ENCODE results near the gene KCNQ1. TPM values are rescaled to one million over a fixed set of nuclear protein-coding genes. Genes with fewer than 3 reads are reported as not detected.

The KCNQ1 gene
- total and polyA plus RNA-seq, 12 donors = 11.0 to 447 (median 320) TPM

DNA sequence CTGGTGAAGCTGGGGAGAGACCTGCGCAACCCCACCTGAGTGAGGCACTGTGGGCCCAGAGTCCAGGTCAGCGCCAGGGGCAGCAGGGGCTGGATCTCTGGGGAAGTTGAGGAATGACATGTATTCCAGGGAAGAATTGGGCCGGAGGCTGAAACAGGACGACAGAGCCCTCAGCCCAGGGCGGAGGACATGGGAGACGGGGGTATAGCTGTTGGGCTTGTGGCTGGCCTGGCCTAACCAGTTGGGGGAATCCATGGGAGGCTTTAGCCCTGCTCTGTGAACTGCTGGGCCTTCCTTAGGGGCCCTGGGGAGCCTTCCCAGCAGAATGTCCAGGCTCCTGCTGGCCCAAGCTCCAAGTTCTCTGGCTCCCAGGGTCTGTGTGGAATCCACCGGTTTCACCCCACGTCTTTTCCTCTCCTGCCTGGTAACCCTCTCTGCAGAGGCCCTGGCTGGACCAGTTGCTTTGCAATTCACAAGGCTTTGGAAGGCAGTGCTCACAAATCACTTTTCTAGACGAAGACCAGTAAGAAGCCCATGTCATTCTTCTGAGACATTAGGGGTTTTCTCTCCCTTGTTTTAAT is 305.4 kb downstream of the KCNQ1 start:
- DNase-seq = peak in 3 of 7 donors; percentile 6 to 13 (median 10)
- intact Hi-C loops (cut with DNase I) = no loop called here
- Histone ChIP-seq H3K4me3 (no peak overlapping the region), H3K9me3 (replicated peaks in 1 of 3) (no peaks in the 10 kb centered on the region), H3K27ac (no peak overlapping the region), H3K4me1 (replicated peaks in 1 of 2) (peaks cover 0 to 12% of the 10 kb centered on the region in 2 donors), H3K27me3 (no peaks in the 10 kb centered on the region), H3K36me3 (replicated peaks in 1 of 2) (no peaks in the 10 kb centered on the region)
- 86 to 94% (median 89%) methylated on average over 9 of the region's 9 CpGs for WGBS, 4 donors
- no peak for TF ChIP-seq POLR2A (IDR thresholded peaks at IDR 0.05)
- TF ChIP-seq, protein P1, sequence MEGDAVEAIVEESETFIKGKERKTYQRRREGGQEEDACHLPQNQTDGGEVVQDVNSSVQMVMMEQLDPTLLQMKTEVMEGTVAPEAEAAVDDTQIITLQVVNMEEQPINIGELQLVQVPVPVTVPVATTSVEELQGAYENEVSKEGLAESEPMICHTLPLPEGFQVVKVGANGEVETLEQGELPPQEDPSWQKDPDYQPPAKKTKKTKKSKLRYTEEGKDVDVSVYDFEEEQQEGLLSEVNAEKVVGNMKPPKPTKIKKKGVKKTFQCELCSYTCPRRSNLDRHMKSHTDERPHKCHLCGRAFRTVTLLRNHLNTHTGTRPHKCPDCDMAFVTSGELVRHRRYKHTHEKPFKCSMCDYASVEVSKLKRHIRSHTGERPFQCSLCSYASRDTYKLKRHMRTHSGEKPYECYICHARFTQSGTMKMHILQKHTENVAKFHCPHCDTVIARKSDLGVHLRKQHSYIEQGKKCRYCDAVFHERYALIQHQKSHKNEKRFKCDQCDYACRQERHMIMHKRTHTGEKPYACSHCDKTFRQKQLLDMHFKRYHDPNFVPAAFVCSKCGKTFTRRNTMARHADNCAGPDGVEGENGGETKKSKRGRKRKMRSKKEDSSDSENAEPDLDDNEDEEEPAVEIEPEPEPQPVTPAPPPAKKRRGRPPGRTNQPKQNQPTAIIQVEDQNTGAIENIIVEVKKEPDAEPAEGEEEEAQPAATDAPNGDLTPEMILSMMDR (IDR thresholded peaks at IDR 0.05) = no peak

DNA sequence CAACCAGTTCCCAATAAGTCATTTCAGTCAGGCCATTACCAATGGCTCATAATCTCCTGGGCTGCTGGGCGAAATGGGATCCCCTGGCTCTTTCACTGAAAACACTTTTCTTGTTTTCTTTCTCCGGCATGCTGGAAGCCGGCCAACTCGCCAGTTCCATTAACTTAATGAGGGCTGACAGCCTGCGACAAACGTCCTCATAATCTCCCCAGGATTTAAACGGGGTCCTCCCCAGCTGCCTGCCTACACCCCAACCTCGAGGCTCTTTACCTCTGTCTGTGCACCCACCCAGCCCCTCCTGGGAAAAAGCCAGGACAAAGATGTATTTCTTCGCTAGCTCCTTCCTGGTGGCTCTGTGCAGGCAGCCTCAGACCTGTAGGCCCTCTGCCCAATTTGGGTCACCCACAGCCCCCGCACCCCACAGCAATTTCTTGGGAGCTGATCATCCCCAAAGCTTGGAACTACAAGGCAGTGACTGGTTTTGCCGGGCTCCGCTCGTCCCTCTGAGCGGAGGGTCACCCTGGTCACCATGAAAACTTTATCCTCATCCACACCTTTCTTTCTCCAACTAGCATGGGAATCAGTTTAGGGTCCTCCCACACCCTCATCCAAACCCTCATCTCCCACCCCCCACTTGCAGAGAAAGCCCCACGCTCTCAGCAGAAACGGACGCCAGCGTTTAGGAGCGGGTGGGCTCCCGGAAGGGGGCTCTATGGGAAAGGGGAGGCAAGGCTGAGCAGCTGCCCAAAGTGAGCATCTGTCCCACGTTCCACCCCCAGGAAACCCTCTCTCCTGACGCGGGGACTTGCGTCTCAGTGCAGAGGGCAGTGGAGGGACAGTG is 306.1 kb downstream of the KCNQ1 start:
- Histone ChIP-seq H3K4me3 (no peak overlapping the region), H3K27ac (no peak overlapping the region), H3K27me3 (no peaks in the 10 kb centered on the region), H3K9me3 (replicated peaks in 1 of 3) (no peaks in the 10 kb centered on the region), H3K36me3 (replicated peaks in 1 of 2) (no peaks in the 10 kb centered on the region), H3K4me1 (replicated peaks in 1 of 2) (peaks cover 0 to 12% of the 10 kb centered on the region in 2 donors)
- peak in 2 of 7 donors; percentile 13 to 52 for DNase-seq
- no peak for TF ChIP-seq POLR2A (IDR thresholded peaks at IDR 0.05)
- TF ChIP-seq, protein P1 (IDR thresholded peaks at IDR 0.05) = no peak
- intact Hi-C loops (cut with DNase I) = no loop called here
- WGBS, 4 donors = 75 to 84% (median 81%) methylated on average over 24 of the region's 24 CpGs

DNA sequence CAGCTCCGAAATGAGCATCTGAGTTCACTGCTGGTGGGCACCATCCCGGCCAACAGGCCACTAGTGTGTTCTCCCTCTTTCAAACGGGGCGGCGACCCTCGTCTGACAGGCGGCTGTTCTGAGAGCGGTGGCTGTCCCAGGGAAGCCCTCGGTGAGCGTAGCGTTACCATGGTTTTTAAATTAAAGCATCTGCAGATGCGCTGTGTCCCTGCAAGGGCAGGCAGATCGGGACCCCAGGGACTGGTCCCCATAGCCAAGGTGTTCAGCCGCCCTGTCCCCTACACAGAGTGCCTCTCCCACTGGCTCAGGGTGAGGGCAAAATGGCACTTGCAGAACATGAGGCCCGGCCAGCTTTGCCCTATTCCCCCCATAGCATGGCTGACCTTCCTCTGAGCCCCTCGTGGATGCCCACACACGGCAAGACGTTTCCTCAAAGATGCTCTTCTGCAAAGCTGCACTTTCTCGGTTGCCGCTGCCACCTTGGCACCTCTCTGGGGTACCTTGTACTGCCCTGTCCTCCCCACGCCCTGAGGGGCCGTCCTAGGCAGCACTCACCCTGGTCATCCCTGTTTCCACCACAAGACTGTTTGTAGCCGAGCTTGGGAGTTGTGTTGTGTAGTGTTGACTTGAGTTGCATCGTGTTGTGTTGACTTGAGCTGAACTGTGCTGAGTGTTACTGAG is 306.9 kb downstream of the KCNQ1 start:
- Histone ChIP-seq H3K4me3 (no peak overlapping the region), H3K27ac (peak overlapping the region in 1 of 5 donors; percentile 46), H3K36me3 (replicated peaks in 1 of 2) (no peaks in the 10 kb centered on the region), H3K27me3 (no peaks in the 10 kb centered on the region), H3K9me3 (replicated peaks in 1 of 3) (no peaks in the 10 kb centered on the region), H3K4me1 (replicated peaks in 1 of 2) (peaks cover 0 to 12% of the 10 kb centered on the region in 2 donors)
- 92 to 97% (median 96%) methylated on average over 11 to 24 of the region's 24 CpGs for WGBS, 4 donors
- TF ChIP-seq POLR2A (IDR thresholded peaks at IDR 0.05) = no peak
- TF ChIP-seq, protein P1 (IDR thresholded peaks at IDR 0.05) = no peak
- intact Hi-C loops (cut with DNase I) = no loop called here
- peak in 2 of 7 donors; percentile 2 to 12 for DNase-seq

DNA sequence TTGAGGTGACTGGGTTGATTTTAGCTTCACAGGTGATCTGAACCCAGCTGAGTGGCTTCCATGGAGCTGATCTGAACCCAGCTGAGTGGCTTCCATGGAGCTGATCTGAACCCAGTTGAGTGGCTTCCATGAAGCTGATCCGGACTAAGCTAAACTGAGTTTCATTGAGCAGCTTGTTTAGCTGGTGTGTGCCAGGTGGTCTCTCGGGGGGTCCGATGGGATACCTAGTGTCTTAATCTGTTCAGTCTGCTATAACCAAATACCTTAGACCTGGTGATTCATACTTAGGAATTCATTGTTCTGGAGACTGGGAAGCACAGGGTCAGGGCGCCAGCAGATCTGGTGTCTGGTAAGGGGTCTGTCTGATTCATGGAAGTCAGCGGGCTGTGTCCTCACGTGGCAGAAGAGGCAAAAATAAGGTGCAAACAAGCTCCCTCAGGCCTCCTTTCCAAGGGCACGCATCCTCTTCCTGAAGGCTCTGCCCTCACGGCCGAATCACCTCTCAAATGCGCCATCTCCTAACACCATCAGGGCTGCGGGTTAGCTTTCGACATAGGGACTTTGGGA is 307.5 kb downstream of the KCNQ1 start:
- Histone ChIP-seq H3K36me3 (replicated peaks in 1 of 2) (no peaks in the 10 kb centered on the region), H3K27ac (peak overlapping the region in 1 of 5 donors; percentile 46), H3K27me3 (no peaks in the 10 kb centered on the region), H3K4me1 (replicated peaks in 1 of 2) (peaks cover 0 to 7% of the 10 kb centered on the region in 2 donors), H3K4me3 (no peak overlapping the region), H3K9me3 (replicated peaks in 1 of 3) (no peaks in the 10 kb centered on the region)
- TF ChIP-seq, protein P1 (IDR thresholded peaks at IDR 0.05) = no peak
- intact Hi-C loops (cut with DNase I) = no loop called here
- 90 to 95% (median 92%) methylated on average over 12 of the region's 12 CpGs for WGBS, 4 donors
- peak in 2 of 7 donors; percentile 13 to 54 for DNase-seq

Data from adrenal gland (tissue), 12 donors.